ENCODE results near the gene FOXR1. TPM values are rescaled to one million over a fixed set of nuclear protein-coding genes. Genes with fewer than 3 reads are reported as not detected.

Gene FOXR1
- total and polyA plus RNA-seq, 2 of the 8 experiments (the other 6 are each of a cell fraction or from before 2014, with no cell fraction given) = not detected

DNA sequence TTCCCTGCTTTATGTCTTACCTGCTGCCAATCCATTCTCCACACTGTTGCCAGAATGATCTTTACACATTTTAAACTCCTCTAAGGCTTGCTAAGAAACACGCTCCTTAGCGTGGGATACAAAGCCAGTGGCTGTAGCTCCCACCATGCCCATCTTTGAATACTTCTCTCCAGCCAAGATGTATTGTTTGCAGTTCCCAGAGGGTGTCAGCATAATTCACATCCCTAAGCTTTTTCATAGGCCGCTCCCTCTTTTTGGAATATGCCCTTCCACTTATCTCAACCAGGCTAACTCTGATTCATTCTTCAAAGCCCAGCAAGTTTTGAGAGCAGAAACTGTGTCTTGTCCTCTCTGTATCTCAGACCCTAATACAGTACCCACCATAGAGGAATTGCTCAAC lies 23.6 kb upstream of the FOXR1 start:
- Histone ChIP-seq H2AFZ (ENCODE audit: low read length) (no peak overlapping the region), H3K9ac (replicated peaks in 1 of 4; ENCODE audit: extremely low read depth in 1 of 4, low read depth in 3 of 4, low read length in 3 of 4) (no peak overlapping the region), H4K20me1 (replicated peaks in 1 of 2; ENCODE audit: control insufficient read depth in 1 of 2, insufficient read depth in 2 of 2, low read length in 2 of 2) (no peaks in the 10 kb centered on the region), H2BK5ac (ENCODE audit: low read depth, low read length) (no peak overlapping the region), H2BK120ac (replicated peaks; ENCODE audit: low read depth, low read length) (no peak overlapping the region), H3K79me2 (ENCODE audit: control insufficient read depth in 1 of 2, insufficient read depth in 2 of 2, low read length in 2 of 2) (no peaks in the 10 kb centered on the region), H3K56ac (replicated peaks; ENCODE audit: insufficient read length, low read depth, low read length) (no peak overlapping the region), H3K27me3 (replicated peaks in 1 of 4; ENCODE audit: control insufficient read depth in 3 of 4, extremely low read depth in 1 of 4, insufficient read depth in 3 of 4, low read length in 3 of 4) (peaks cover 0 to under 1% (median 0%) of the 10 kb centered on the region in 4 experiments; a peak in 3 of 7 replicates), H2BK20ac (ENCODE audit: low read length) (no peak overlapping the region), H3K9me3 (ENCODE audit: insufficient read depth in 2 of 2, low read depth in 1 of 2, low read length in 1 of 2) (no peaks in the 10 kb centered on the region), H3K23me2 (ENCODE audit: low read depth, low read length) (no peaks in the 10 kb centered on the region), H2AK5ac (ENCODE audit: low read depth, low read length) (no peak overlapping the region), H3K23ac (ENCODE audit: insufficient read length) (no peak overlapping the region), H3K14ac (ENCODE audit: insufficient read length) (no peak overlapping the region), H3K27ac (ENCODE audit: low read depth, low read length) (no peak overlapping the region), H3K36me3 (ENCODE audit: control insufficient read depth in 2 of 4, insufficient read depth in 4 of 4, low read length in 3 of 4) (no peaks in the 10 kb centered on the region), H3K4me2 (ENCODE audit: insufficient read depth in 1 of 2, low read depth in 2 of 2, low read length in 2 of 2) (no peak overlapping the region), H2BK12ac (ENCODE audit: low read depth, low read length) (no peak overlapping the region), H4K5ac (ENCODE audit: insufficient read length, low read depth, low read length) (no peak overlapping the region), H4K8ac (ENCODE audit: extremely low read depth, insufficient read depth, low read length) (no peak overlapping the region), H3K4me3 (ENCODE audit: extremely low read depth in 1 of 4, insufficient read depth in 2 of 4, low read depth in 3 of 4, low read length in 4 of 4) (no peak overlapping the region), H3K79me1 (ENCODE audit: low read depth, low read length) (no peaks in the 10 kb centered on the region), H3K18ac (ENCODE audit: extremely low read depth, low read length) (no peak overlapping the region), H3K4ac (replicated peaks; ENCODE audit: insufficient read length, low read depth, low read length) (no peak overlapping the region), H3K4me1 (replicated peaks in 1 of 4; ENCODE audit: control insufficient read depth in 3 of 4, insufficient read depth in 4 of 4, low read length in 3 of 4) (no peaks in the 10 kb centered on the region), H4K91ac (replicated peaks; ENCODE audit: insufficient read length, low read length) (no peak overlapping the region), H2BK15ac (ENCODE audit: low read length) (no peak overlapping the region)
- POLR2A ChIA-PET (ENCODE audit: partially characterized antibody) = interaction anchor here (0.6 kb wide), 1 partner anchor 162 kb away, joined by 3 read pairs; no protein-coding TSS in a partner anchor
- 69% methylated on average over 3 of the region's 3 CpGs; no CpG with 5 or more reads in 1 of the 2 experiments for WGBS, 2 experiments (ENCODE audit: extremely low coverage in 1 of 2, insufficient coverage in 1 of 2, insufficient read length in 1 of 2, insufficient replicate concordance in 2 of 2, low coverage in 1 of 2, low lambda C conversion rate in 2 of 2, missing lambda C conversion rate in 1 of 2)
- FAIRE-seq (no peak), DNase-seq (ENCODE audit: low read depth in 1 of 2, low spot score in 2 of 2) (no peak)
- CTCF ChIA-PET (ENCODE audit: partially characterized antibody) = interaction anchor here (0.9 to 1.4 kb wide), 4 partner anchors 9 to 32 kb away, joined by 3 to 4 read pairs (median 3); no protein-coding TSS in a partner anchor
- TF ChIP-seq GABPA (IDR thresholded peaks at IDR 0.05; ENCODE audit: borderline replicate concordance, insufficient read depth, low read length) (no peak), SIN3A (conservative IDR thresholded peaks at IDR 0.05 in 1 of 2, IDR thresholded peaks at IDR 0.05 in 1 of 2; ENCODE audit: low read depth in 1 of 2, low read length in 2 of 2) (no peak), MAFK (IDR thresholded peaks at IDR 0.05; ENCODE audit: low read depth, low read length) (no peak), KDM5A (IDR thresholded peaks at IDR 0.05; ENCODE audit: low read length) (no peak), NRF1 (IDR thresholded peaks at IDR 0.05; ENCODE audit: low read depth, low read length) (no peak), BRCA1 (IDR thresholded peaks at IDR 0.05; ENCODE audit: low read depth, low read length) (no peak), EP300 (IDR thresholded peaks at IDR 0.05; ENCODE audit: borderline replicate concordance in 1 of 2, low read depth in 2 of 2, low read length in 2 of 2) (no peak), TCF12 (IDR thresholded peaks at IDR 0.05; ENCODE audit: low read depth, low read length) (no peak), KDM1A (IDR thresholded peaks at IDR 0.05; ENCODE audit: borderline replicate concordance, low read length) (no peak), SIRT6 (IDR thresholded peaks at IDR 0.05; ENCODE audit: low read length) (no peak), RNF2 (IDR thresholded peaks at IDR 0.05; ENCODE audit: borderline replicate concordance, low read depth, low read length, missing control alignments, poor library complexity, severe bottlenecking) (no peak), RBBP5 (IDR thresholded peaks at IDR 0.05; ENCODE audit: borderline replicate concordance, low read depth, low read length) (no peak), RXRA (IDR thresholded peaks at IDR 0.05; ENCODE audit: insufficient read depth, low read depth, low read length) (no peak)

Measured in H1 (cell line).